Measurements from ENCODE around the gene SPATA46. TPM values are rescaled to one million over a fixed set of nuclear protein-coding genes. Genes with fewer than 3 reads are reported as not detected.

Gene SPATA46
- total and polyA plus RNA-seq, 4 donors = 0.70 to 1.8 TPM; not detected in 2

GRCh38 chr1:162396201-162396906, 19.7 kb upstream of the SPATA46 start:
- no peaks in the 10 kb centered on the region for H3K4me1 ChIP-seq (ENCODE audit: control insufficient read depth, insufficient read depth, low read length)
- no peak for DNase-seq (ENCODE audit: low read depth in 4 of 6, low spot score in 6 of 6)
- no peaks in the 10 kb centered on the region for H3K27me3 ChIP-seq (ENCODE audit: control insufficient read depth, insufficient read depth, low read length)
- 86% methylated on average over 1 of the region's 3 CpGs for WGBS (ENCODE audit: insufficient coverage)
- H3K36me3 ChIP-seq (ENCODE audit: control insufficient read depth, insufficient read depth, low read length) = no peaks in the 10 kb centered on the region
- no peak overlapping the region for H3K27ac ChIP-seq (ENCODE audit: low read depth, low read length)
- no peak overlapping the region for H3K4me3 ChIP-seq (ENCODE audit: low read depth, low read length)
- no peaks in the 10 kb centered on the region for H3K9me3 ChIP-seq (ENCODE audit: control insufficient read depth, insufficient read depth, low read length)

DNA sequence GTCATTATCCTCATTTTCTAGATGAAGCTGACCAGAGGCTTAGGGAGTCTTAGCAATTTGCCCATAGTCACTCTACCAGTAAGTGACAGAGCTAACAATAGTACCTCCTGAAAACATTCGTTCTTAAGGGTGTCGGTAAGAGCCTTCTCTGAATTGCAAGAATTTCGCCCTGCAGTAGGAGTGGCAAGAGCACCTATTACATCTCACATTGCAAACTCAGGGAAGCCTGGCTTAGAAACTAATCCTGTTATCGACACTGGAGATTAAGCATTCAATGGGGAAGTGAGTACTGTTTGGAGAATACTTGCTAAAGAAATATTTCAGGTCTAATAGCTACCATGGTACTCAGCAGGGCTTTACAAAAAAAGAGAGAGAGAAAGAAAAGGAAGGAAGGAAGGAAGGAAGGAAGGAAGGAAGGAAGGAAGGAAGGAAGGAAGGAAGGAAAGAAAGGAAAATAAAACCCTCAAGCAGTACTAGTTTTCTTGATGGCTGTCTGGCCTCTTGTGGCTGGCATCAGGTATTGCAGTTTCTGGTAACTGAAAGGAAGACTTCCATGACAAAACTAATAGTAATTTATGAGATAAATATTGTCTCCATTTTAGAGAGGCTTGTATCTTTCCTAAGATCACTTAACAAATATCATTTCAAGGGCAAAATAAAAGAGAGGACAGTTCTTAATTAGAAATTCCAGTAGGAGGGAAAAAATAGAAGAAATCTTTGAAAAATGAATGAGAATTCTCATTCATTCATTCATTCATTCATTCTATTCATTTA, 15.3 kb upstream of the SPATA46 start:
- Histone ChIP-seq H3K4me3 (ENCODE audit: low read depth, low read length) (no peak overlapping the region), H3K27me3 (ENCODE audit: control insufficient read depth, insufficient read depth, low read length) (no peaks in the 10 kb centered on the region), H3K9me3 (ENCODE audit: control insufficient read depth, insufficient read depth, low read length) (no peaks in the 10 kb centered on the region), H3K27ac (ENCODE audit: low read depth, low read length) (no peak overlapping the region), H3K4me1 (ENCODE audit: control insufficient read depth, insufficient read depth, low read length) (peaks cover 30% of the 10 kb centered on the region), H3K36me3 (ENCODE audit: control insufficient read depth, insufficient read depth, low read length) (no peaks in the 10 kb centered on the region)
- DNase-seq (ENCODE audit: low read depth in 4 of 6, low spot score in 6 of 6) = peak in 3 of 6 donors; percentile 43 to 85 (median 69)
- no CpG with 5 or more reads among the region's 4 CpGs for WGBS (ENCODE audit: insufficient coverage)

- peak in 1 of 6 donors; percentile 63 for DNase-seq (ENCODE audit: low read depth in 4 of 6, low spot score in 6 of 6)
- H3K27ac ChIP-seq (ENCODE audit: low read depth, low read length) = no peak overlapping the region
- H3K27me3 ChIP-seq (ENCODE audit: control insufficient read depth, insufficient read depth, low read length) = no peaks in the 10 kb centered on the region
- no peaks in the 10 kb centered on the region for H3K9me3 ChIP-seq (ENCODE audit: control insufficient read depth, insufficient read depth, low read length)
- no peak overlapping the region for H3K4me3 ChIP-seq (ENCODE audit: low read depth, low read length)
- 70% methylated on average over 13 of the region's 15 CpGs for WGBS (ENCODE audit: insufficient coverage)
- H3K4me1 ChIP-seq (ENCODE audit: control insufficient read depth, insufficient read depth, low read length) = peaks cover 30% of the 10 kb centered on the region
- H3K36me3 ChIP-seq (ENCODE audit: control insufficient read depth, insufficient read depth, low read length) = no peaks in the 10 kb centered on the region
Observed at GRCh38 chr1:162390396-162391185, 13.9 kb upstream of the SPATA46 start.

- H3K27ac ChIP-seq (ENCODE audit: low read depth, low read length) = no peak overlapping the region
- no peak for DNase-seq (ENCODE audit: low read depth in 4 of 6, low spot score in 6 of 6)
- no peak overlapping the region for H3K4me3 ChIP-seq (ENCODE audit: low read depth, low read length)
- WGBS (ENCODE audit: insufficient coverage) = 85% methylated on average over 6 of the region's 9 CpGs
- H3K4me1 ChIP-seq (ENCODE audit: control insufficient read depth, insufficient read depth, low read length) = peaks cover 30% of the 10 kb centered on the region
- H3K36me3 ChIP-seq (ENCODE audit: control insufficient read depth, insufficient read depth, low read length) = peaks cover 3% of the 10 kb centered on the region
- no peaks in the 10 kb centered on the region for H3K9me3 ChIP-seq (ENCODE audit: control insufficient read depth, insufficient read depth, low read length)
- H3K27me3 ChIP-seq (ENCODE audit: control insufficient read depth, insufficient read depth, low read length) = no peaks in the 10 kb centered on the region
Observed at GRCh38 chr1:162389971-162390370, 13.3 kb upstream of the SPATA46 start.

DNA sequence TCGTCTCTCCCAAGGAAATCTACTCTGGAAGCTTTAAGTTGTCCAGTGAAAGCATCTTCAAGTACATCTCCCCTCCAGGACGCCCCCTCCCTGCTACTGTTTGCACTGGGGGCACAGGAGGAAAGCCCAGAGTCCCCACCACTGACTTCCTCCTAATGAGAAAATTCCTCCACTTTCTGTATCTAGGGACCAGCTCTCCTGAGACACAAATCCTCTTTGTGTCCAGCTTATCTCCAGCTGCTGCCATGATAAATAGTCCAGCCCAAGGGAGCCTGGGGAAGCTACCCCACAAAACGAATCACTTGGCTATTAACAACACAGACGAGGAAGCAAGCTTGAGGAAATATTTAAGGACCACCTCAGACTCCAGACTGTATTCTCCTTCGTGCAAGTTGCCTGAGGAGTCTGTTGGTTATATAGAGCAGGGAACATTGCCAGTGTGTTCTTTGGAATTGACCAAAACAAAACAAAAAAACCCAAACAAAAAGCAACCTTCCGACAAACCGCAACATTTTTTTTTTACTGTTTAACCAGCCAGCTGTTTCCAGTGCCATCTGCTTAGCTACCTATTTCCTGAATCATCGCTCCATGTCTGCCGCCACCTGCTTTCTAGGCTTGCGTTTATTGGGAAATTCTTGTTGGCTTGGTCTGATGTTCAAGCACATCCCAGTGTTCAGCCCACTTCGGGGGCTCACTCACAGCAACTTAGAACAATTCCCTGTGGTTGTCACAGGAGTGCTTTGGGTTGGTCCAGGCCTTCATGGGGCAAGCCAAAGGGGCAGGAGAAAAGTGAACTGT, 12.6 kb upstream of the SPATA46 start:
- 51% methylated on average over 7 of the region's 11 CpGs for WGBS (ENCODE audit: insufficient coverage)
- Histone ChIP-seq H3K27ac (ENCODE audit: low read depth, low read length) (no peak overlapping the region), H3K36me3 (ENCODE audit: control insufficient read depth, insufficient read depth, low read length) (peaks cover 11% of the 10 kb centered on the region), H3K4me1 (ENCODE audit: control insufficient read depth, insufficient read depth, low read length) (peaks cover 31% of the 10 kb centered on the region), H3K9me3 (ENCODE audit: control insufficient read depth, insufficient read depth, low read length) (no peaks in the 10 kb centered on the region), H3K27me3 (ENCODE audit: control insufficient read depth, insufficient read depth, low read length) (no peaks in the 10 kb centered on the region), H3K4me3 (ENCODE audit: low read depth, low read length) (no peak overlapping the region)
- peak in 2 of 6 donors; percentile 29 to 75 for DNase-seq (ENCODE audit: low read depth in 4 of 6, low spot score in 6 of 6)

- DNase-seq (ENCODE audit: low read depth in 4 of 6, low spot score in 6 of 6) = no peak
- H3K9me3 ChIP-seq (ENCODE audit: control insufficient read depth, insufficient read depth, low read length) = no peaks in the 10 kb centered on the region
- H3K36me3 ChIP-seq (ENCODE audit: control insufficient read depth, insufficient read depth, low read length) = peaks cover 17% of the 10 kb centered on the region
- no peak overlapping the region for H3K27ac ChIP-seq (ENCODE audit: low read depth, low read length)
- WGBS (ENCODE audit: insufficient coverage) = no CpG with 5 or more reads among the region's 5 CpGs
- peaks cover 33% of the 10 kb centered on the region for H3K4me1 ChIP-seq (ENCODE audit: control insufficient read depth, insufficient read depth, low read length)
- no peak overlapping the region for H3K4me3 ChIP-seq (ENCODE audit: low read depth, low read length)
- H3K27me3 ChIP-seq (ENCODE audit: control insufficient read depth, insufficient read depth, low read length) = no peaks in the 10 kb centered on the region
Observed at GRCh38 chr1:162388615-162389014, 12.0 kb upstream of the SPATA46 start.

DNA sequence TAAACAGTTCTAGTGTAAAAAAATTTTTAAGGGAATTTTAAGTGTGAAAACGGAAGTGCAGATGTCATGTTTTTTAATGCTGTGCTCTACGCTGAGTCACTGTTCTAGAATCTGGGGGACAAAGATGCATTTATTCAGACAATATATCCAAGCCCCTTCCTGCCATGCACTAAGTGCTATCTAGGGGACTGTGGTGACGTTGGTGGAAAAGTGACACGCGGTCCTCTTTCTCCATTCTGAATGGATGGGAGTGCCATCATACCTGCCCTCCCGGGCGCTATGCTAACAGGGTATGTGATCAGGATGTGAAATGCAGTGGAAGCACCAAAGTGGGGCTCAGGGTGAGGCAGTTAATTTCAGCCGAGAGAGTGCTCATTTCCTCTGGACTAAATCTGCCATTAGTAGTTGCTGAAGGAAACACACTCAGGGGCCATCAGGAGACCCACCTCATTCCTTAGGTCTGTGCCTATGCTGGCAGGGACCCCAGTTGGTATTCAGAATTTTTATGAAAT, 11.5 kb upstream of the SPATA46 start:
- peaks cover 22% of the 10 kb centered on the region for H3K36me3 ChIP-seq (ENCODE audit: control insufficient read depth, insufficient read depth, low read length)
- 63% methylated on average over 7 of the region's 8 CpGs for WGBS (ENCODE audit: insufficient coverage)
- no peaks in the 10 kb centered on the region for H3K27me3 ChIP-seq (ENCODE audit: control insufficient read depth, insufficient read depth, low read length)
- no peak for DNase-seq (ENCODE audit: low read depth in 4 of 6, low spot score in 6 of 6)
- no peak overlapping the region for H3K4me3 ChIP-seq (ENCODE audit: low read depth, low read length)
- no peaks in the 10 kb centered on the region for H3K9me3 ChIP-seq (ENCODE audit: control insufficient read depth, insufficient read depth, low read length)
- H3K4me1 ChIP-seq (ENCODE audit: control insufficient read depth, insufficient read depth, low read length) = peaks cover 33% of the 10 kb centered on the region
- H3K27ac ChIP-seq (ENCODE audit: low read depth, low read length) = no peak overlapping the region

DNA sequence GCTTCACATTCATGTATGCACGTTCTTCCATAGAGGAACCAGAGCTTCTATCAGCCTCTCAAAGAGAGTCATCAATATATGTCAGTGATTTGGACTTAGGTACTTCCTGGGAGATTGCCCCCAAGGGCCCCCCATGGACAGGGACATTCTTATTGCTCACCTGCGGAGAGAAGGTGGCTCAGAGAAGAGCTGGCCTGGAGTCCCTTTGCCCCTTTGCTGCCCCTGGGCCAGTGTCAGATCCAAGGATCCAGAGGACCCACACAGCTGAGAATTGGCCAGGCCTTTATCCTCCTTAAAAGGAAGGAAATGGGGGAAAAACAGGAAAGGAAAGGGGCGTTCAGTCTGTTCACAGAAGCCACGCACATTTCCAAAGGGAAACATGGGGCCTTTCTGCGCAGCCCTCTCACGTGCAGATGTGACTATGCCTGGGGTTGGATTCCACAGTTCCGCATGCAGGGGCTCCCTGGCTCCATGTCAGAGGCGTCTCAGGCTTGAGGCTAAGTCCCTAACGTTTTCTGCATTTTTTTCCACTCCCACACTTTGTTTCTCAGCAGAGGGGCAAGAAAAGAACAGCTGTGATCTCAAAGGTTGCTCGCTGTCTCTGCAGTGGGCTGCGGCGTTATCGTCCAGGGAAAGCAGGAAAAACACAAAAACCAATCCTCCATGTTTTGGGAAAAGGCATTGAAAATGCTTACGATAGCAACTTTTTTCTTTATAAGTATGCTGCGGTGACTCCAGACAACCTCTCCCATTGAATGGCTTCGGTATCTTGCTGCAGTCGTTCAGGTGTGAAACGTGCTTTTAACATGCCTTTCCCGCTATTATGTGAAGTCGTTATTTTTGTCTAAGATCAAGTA, 10.8 kb upstream of the SPATA46 start:
- no peaks in the 10 kb centered on the region for H3K9me3 ChIP-seq (ENCODE audit: control insufficient read depth, insufficient read depth, low read length)
- H3K4me3 ChIP-seq (ENCODE audit: low read depth, low read length) = no peak overlapping the region
- no peak overlapping the region for H3K27ac ChIP-seq (ENCODE audit: low read depth, low read length)
- H3K27me3 ChIP-seq (ENCODE audit: control insufficient read depth, insufficient read depth, low read length) = no peaks in the 10 kb centered on the region
- H3K36me3 ChIP-seq (ENCODE audit: control insufficient read depth, insufficient read depth, low read length) = peaks cover 23% of the 10 kb centered on the region
- no peak for DNase-seq (ENCODE audit: low read depth in 4 of 6, low spot score in 6 of 6)
- WGBS (ENCODE audit: insufficient coverage) = 73% methylated on average over 13 of the region's 20 CpGs
- H3K4me1 ChIP-seq (ENCODE audit: control insufficient read depth, insufficient read depth, low read length) = peaks cover 33% of the 10 kb centered on the region

Measured in spinal cord (tissue), 10 donors.